Skeletal muscle satellite cell (primary cell): ENCODE measurements around the gene AFTPH.
A peak's percentile ranks its signal among the peaks of the same experiment; 100 is the strongest.

Experiments used
- H3K27me3 ChIP-seq: 2 replicates; pipeline ENCODE4 v1.7.0; 2013; ENCODE audit warnings: low read length; ENCODE audit not compliant: control insufficient read depth, insufficient read depth
- H3K36me3 ChIP-seq: 2 replicates; pipeline ENCODE4 v1.7.0; 2013; ENCODE audit warnings: mild to moderate bottlenecking, control low read depth, low read length; ENCODE audit not compliant: insufficient read depth
- H3K4me1 ChIP-seq: 2 replicates; pipeline ENCODE4 v1.7.0; 2013; ENCODE audit warnings: low read length; ENCODE audit not compliant: control insufficient read depth, insufficient read depth
- H3K4me2 ChIP-seq: 2 replicates; pipeline ENCODE4 v1.7.0; 2013; ENCODE audit warnings: mild to moderate bottlenecking, low read length
- H3K4me3 ChIP-seq: 2 replicates; pipeline ENCODE4 v1.7.0; 2013; ENCODE audit warnings: low read length
- H3K9ac ChIP-seq: 2 replicates; pipeline ENCODE4 v1.7.0; 2013; ENCODE audit warnings: mild to moderate bottlenecking, low read depth, low read length, moderate library complexity
- H3K9me3 ChIP-seq: replicated peaks from 2 replicates; pipeline ENCODE4 v1.7.0; 2013; ENCODE audit warnings: mild to moderate bottlenecking, control low read depth, low read length

Gene AFTPH

DNA sequence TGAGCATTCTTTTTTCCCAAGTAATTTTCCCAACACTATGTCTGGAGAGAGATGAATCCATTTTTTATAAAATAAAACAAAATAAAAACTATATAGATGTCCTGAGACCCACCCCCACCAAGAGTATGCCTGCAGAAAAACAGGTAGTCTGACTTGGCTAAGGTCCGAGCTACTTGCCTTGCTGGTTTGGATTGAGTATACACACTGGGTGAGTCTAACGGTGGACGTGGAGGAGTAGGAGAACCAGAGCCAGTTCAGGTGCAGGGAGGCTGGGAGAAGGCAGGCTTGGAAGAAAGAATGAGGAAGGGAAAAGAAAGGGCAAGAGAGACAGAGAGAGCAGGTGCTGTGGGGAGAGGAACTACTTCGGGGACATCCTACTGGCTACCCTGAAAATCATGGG, 21.3 kb upstream of the AFTPH start:
- Histone ChIP-seq H3K4me1 (no peaks in the 10 kb centered on the region), H3K4me2 (no peak overlapping the region), H3K9ac (no peak overlapping the region), H3K4me3 (no peak overlapping the region), H3K9me3 (no peaks in the 10 kb centered on the region), H3K36me3 (no peaks in the 10 kb centered on the region), H3K27me3 (peaks cover 66% of the 10 kb centered on the region)

DNA sequence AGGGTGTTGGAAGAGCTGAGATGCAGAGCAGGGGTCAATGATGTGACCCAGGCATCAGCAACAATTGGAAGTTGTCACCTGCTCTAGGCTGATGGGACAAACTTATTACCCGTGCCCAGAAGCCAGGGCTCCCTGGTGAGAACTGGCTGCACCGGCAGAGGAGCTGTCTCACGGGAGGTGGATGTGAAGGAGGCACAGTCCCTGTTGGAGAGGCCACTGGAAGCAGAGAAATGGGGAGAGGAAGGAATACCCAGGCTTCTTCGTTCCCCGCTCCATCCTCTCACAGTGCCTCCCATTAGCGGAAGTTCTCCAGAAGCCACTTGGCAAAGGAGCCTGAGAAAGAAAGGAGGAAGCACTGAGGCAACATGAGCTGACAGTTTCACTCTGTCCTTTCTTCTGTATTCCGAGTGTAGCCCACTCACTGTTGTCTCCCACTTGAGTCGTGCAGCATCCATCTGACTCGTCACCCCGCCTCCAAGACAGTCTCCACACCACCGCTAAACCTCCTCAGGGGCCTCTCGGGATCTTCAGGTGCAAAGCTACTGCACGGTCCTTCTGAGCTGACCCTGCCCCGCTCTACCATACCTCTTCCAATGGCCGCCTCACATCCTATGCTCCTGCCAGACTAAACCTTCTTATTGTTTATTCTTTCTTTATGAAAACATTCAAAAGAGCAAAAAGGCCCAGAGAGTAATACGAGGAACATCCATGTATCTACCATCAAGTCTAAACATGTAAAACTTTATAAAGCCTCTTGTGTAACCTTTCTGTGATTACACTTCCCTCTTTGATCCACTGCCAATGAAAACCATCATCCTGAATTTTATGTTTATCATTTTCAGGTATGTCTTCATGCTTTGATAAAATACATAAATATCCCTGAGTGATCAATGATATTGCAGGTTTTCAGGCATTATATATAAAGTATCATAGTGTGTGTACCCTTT, 19.1 kb upstream of the AFTPH start:
- Histone ChIP-seq H3K36me3 (no peaks in the 10 kb centered on the region), H3K27me3 (peaks cover 58% of the 10 kb centered on the region), H3K4me3 (no peak overlapping the region), H3K9ac (no peak overlapping the region), H3K9me3 (no peaks in the 10 kb centered on the region), H3K4me1 (no peaks in the 10 kb centered on the region), H3K4me2 (no peak overlapping the region)

DNA sequence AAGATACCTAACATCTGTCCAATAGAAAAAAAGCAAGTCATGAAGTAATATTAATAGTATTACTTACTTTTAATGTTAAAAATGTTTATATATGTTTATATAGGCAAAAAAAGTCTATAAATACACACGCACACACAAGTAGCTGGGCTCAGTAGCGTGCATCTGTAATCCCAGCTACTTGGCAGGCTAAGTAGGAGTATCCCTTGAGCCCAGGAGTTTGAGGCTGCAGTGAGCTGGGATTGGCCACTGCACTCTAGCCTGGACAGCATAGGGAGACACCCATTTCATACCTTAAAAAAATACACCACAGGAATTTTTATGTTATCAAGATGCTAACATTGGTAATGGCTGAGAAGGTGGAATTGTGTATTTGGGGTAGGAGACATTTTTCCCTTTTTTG, 17.4 kb upstream of the AFTPH start:
- Histone ChIP-seq H3K9me3 (no peaks in the 10 kb centered on the region), H3K36me3 (no peaks in the 10 kb centered on the region), H3K9ac (no peak overlapping the region), H3K27me3 (peaks cover 43% of the 10 kb centered on the region), H3K4me3 (no peak overlapping the region), H3K4me1 (no peaks in the 10 kb centered on the region), H3K4me2 (no peak overlapping the region)

DNA sequence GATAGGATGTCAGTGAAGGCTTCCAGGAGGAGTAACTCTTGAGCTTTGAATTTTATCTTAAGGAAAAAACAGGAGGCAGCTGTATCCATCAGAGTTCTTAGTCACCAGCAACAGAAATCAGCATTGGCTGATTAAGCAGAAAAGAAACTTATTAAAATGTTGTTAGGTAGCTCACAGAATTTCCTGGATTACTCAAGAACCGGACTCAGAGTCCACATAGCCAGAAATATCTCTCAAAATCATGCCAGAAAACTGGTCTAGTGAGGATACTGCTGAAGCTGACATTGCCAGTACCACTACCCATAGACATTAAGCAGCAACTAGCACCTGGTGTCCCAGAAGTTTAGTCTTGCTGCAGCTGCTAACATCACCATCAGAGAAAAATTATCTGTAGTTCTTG, 10.1 kb upstream of the AFTPH start:
- Histone ChIP-seq H3K9ac (no peak overlapping the region), H3K4me2 (no peak overlapping the region), H3K27me3 (peaks cover 57% of the 10 kb centered on the region), H3K36me3 (no peaks in the 10 kb centered on the region), H3K9me3 (no peaks in the 10 kb centered on the region), H3K4me1 (no peaks in the 10 kb centered on the region), H3K4me3 (no peak overlapping the region)

DNA sequence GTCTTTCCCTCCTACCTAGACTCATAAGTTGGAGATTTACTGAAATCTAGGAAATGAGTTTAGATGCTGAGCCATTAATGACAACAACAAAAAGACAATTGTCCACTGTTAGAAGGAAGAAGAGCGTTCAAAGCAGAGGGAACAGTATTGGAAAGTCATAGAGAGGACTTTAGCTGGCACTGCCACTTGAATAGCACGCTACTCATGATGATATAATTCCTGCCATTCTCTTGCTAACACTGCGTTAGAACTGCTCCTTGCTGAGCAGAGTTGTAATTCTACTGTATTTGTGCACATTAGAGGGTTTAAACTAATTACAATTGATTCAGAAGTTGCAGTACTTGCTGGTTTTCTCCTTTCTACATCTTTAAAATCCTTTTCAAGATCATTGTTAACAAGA, 9.0 kb upstream of the AFTPH start:
- no peak overlapping the region for H3K4me3 ChIP-seq
- no peaks in the 10 kb centered on the region for H3K36me3 ChIP-seq
- no peaks in the 10 kb centered on the region for H3K9me3 ChIP-seq
- H3K27me3 ChIP-seq, result peaks cover 58% of the 10 kb centered on the region
- no peak overlapping the region for H3K9ac ChIP-seq
- no peaks in the 10 kb centered on the region for H3K4me1 ChIP-seq
- H3K4me2 ChIP-seq, result no peak overlapping the region

DNA sequence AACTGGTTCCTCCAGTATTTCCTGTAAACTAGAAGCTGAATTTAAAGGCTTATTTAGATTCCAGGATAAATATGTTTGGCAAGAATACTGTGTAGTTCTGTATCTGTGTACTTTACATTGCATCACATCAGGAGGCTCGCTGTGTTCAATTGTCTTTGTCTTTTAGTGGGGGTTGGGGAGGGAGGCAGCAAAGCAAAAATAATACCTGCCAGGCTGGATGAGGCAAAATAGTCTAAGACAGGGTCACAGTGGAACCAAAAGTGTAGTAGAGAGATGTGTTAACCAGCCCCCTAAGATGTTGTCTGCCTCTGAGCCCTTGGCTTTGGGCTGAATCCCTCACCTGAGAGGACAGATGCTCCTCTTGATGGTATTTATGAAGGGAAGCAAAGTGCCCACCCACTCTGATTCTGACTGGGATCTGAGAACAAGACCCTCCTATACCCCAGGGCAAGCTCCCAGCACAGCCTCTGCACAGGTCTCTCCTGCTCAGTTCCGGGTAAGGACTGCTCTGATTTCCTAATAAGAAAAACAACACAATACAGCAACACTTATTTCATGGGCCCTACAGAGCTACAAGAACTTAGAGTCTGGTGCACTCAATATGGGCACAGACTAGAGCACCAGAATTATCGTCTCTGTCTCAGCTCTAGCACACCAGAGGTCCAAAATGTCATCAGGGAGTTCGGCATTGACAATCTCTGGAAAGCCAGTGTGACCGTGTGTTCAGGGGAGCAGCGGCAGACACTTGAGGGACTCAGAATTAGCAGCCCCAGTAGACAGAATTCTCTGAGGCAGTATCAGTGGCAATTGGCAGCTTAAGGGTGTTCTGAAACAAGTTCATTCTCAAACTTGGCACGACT, 7.2 kb upstream of the AFTPH start:
- no peak overlapping the region for H3K4me2 ChIP-seq
- no peaks in the 10 kb centered on the region for H3K36me3 ChIP-seq
- H3K27me3 ChIP-seq, result peaks cover 68% of the 10 kb centered on the region
- H3K4me1 ChIP-seq, result no peaks in the 10 kb centered on the region
- H3K9me3 ChIP-seq, result no peaks in the 10 kb centered on the region
- H3K4me3 ChIP-seq, result no peak overlapping the region
- H3K9ac ChIP-seq, result no peak overlapping the region

DNA sequence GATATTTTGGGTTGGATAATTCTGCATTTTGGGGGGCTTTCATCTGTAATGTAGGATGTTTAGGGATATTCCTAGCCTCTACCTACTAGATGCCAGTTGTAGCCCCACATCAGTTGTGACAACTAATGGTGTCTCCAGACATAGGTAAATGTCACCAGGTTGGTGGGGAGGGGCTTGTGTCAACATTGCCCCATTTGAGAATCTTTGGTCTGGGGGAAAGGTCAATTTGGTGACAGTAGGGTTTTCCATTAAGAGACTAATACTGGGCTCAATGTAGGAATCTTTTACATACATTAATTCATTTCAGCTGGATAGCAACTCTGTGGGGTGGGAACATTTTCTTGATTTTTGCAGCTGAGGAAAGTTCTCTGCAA, 6.6 kb upstream of the AFTPH start:
- H3K4me2 ChIP-seq, result no peak overlapping the region
- no peak overlapping the region for H3K4me3 ChIP-seq
- no peaks in the 10 kb centered on the region for H3K4me1 ChIP-seq
- H3K36me3 ChIP-seq, result no peaks in the 10 kb centered on the region
- no peak overlapping the region for H3K9ac ChIP-seq
- peaks cover 69% of the 10 kb centered on the region for H3K27me3 ChIP-seq
- H3K9me3 ChIP-seq, result no peaks in the 10 kb centered on the region

DNA sequence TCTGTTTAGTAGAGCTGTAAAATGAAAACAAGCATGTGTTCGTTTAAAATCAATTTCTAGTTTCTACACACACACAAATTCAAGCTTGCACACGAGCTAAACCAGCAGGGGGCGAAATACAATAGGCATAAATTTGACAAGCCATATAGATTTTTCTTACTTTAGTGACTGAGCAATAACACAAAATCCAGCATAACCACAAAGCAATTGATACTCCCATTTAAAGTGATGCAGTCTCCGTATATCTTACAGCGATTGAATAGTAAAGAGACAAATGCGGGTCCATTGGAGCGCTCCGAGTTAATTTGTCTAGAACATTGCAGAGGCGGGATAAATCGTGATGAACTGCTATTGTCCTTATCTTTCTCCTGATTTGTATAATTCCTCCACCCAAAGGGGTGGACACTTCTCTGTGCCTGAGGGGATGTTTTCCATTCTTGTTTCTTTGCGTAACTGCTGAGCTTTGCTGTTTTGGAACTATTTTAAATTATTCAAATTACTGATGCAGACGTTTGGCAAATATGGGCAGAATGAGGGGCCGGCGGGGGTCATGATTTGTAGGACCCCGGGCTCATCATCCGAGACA, 1.2 kb upstream of the AFTPH start:
- peak overlapping the region; percentile 73 for H3K4me3 ChIP-seq
- H3K4me1 ChIP-seq, result peaks cover 8% of the 10 kb centered on the region
- H3K9ac ChIP-seq, result peak overlapping the region; percentile 89
- peaks cover 28% of the 10 kb centered on the region for H3K27me3 ChIP-seq
- no peaks in the 10 kb centered on the region for H3K9me3 ChIP-seq
- no peaks in the 10 kb centered on the region for H3K36me3 ChIP-seq
- peak overlapping the region; percentile 98 for H3K4me2 ChIP-seq

DNA sequence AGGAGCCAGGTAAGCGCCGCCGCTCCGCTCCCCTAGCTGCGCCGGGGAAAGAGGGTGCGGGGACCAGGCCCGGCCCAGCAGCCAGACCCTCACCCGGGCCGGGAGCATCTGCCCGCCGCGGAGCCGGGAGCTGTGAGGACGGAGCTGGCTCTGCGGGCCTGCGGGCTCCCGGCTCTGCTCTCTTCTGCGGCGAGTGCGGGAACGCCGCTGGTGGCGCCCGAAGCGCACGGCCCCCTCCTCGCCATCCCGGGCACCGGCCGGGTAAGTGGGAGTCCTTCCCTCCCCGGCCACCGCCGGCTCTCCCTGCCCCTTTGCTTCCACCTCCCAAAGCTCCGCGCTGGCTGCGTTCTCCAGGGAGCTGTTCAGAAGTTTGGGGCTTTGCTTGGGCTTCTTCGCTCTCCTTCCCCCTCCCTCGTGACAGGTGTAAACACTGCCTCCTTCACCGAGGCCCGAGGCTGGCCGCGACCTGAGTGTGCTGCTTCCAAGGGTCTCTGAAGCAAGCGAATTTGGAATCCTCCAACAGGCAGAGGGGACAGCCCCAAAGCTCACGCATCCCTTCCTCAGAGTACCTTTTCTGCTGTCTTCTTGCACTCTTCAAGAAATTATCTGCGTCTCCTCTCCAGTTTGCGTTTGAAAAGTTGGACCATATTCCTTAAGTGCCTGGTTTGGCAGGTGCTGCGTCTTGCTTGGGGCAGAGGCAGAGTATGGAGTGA, 632 bp downstream of the AFTPH start:
- H3K4me1 ChIP-seq, result peaks cover 8% of the 10 kb centered on the region
- H3K36me3 ChIP-seq, result no peaks in the 10 kb centered on the region
- no peaks in the 10 kb centered on the region for H3K9me3 ChIP-seq
- H3K27me3 ChIP-seq, result peaks cover 14% of the 10 kb centered on the region
- H3K4me2 ChIP-seq, result peak overlapping the region; percentile 98
- peak overlapping the region; percentile 89 for H3K9ac ChIP-seq
- peak overlapping the region; percentile 73 for H3K4me3 ChIP-seq

DNA sequence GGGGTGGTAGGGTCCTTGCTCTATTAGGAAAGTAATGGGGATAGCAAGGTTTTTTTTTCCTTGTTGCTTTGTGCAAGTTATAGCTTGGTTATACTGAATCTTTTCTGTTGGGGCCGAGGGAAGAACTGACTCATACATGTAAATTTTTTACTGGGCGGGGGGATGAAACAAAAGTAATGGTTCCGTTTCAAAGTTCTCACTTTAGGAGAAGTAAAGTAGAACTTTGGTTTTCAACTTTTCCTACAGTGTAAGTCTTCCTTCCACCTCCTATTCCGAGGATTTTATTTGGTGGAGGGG, 1.1 kb downstream of the AFTPH start:
- Histone ChIP-seq H3K36me3 (no peaks in the 10 kb centered on the region), H3K4me3 (peak overlapping the region; percentile 73), H3K4me2 (peak overlapping the region; percentile 98), H3K9me3 (no peaks in the 10 kb centered on the region), H3K9ac (peak overlapping the region; percentile 89), H3K4me1 (peaks cover 8% of the 10 kb centered on the region), H3K27me3 (peaks cover 9% of the 10 kb centered on the region)

DNA sequence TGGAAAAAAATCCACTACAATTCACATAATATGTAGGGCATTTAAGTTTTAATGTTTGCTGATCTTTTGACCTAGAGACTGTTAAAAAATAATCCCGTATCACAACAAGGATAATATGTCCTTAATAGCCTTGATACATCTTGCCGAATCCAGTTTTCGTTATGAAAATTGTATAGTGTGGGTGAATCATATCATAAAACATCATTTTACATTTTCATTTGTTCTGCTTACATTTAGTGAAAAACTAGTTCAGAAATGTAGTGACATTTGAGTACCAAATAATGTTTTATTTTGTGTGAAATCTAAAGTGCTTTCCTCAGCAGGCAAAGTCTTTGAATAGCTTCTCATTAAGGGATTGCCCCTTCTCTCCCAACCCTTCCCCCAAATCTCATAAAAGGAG, 1.9 kb downstream of the AFTPH start:
- Histone ChIP-seq H3K4me1 (peaks cover 8% of the 10 kb centered on the region), H3K4me2 (peak overlapping the region; percentile 98), H3K9ac (peak overlapping the region; percentile 89), H3K36me3 (no peaks in the 10 kb centered on the region), H3K4me3 (peak overlapping the region; percentile 73), H3K9me3 (no peaks in the 10 kb centered on the region), H3K27me3 (peaks cover 6% of the 10 kb centered on the region)
